ENCODE measurements around the gene PDE1C. TPM values are rescaled to one million over a fixed set of nuclear protein-coding genes. Genes with fewer than 3 reads are reported as not detected.

PDE1C gene
- total and polyA plus RNA-seq, 2 donors (not counting 1 experiment from before 2014, with no cell fraction given), result 0.52 TPM; not detected in 1

DNA sequence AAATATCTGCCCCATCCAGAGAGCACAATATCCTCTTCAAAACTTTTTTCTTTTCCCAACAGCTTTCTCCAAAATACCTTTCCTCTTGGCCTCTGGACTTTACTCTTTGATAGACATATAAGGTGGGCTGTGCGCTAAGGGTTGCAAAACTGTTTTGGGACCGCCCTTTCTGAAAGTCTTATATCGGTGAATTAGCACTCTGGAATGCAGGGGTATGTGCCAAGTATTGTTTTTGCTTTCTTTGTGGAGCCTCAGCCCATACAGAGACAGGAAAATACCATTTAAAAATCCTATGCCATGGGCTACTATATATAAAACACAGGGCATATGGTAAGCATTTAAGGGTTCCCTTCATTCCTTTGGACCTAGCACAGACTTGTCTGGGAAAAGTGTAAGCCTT is 345.5 kb downstream of the PDE1C start:
- no peak overlapping the region for H3K4me3 ChIP-seq (ENCODE audit: control extremely low read depth in 1 of 5, extremely low read depth in 1 of 5, insufficient read depth in 1 of 5, low read depth in 2 of 5, low read length in 4 of 5)
- no peaks in the 10 kb centered on the region for H3K9me3 ChIP-seq (ENCODE audit: control extremely low read depth in 1 of 3, control insufficient read depth in 2 of 3, insufficient read depth in 1 of 3, low read length in 2 of 3)
- ChIA-PET POLR2A (no interaction called here), CTCF (no interaction called here)
- no peak overlapping the region for H3K27ac Mint-ChIP-seq
- H3K4me3 Mint-ChIP-seq, result no peak overlapping the region
- ATAC-seq (ENCODE audit: low read depth) (no peak), DNase-seq (no peak)
- H3K27ac ChIP-seq (ENCODE audit: low read length in 2 of 2), result no peak overlapping the region
- intact Hi-C loops (cut with micrococcal nuclease), result no loop called here
- H3K79me2 ChIP-seq (ENCODE audit: control insufficient read depth, insufficient read depth, low read length), result no peaks in the 10 kb centered on the region
- H3K27me3 Mint-ChIP-seq, result no peaks in the 10 kb centered on the region
- no peak overlapping the region for H3K9ac ChIP-seq (ENCODE audit: low read length)
- H2AFZ ChIP-seq (ENCODE audit: insufficient read depth, low read depth, low read length, poor library complexity, severe bottlenecking), result no peak overlapping the region
- no peaks in the 10 kb centered on the region for H3K4me1 Mint-ChIP-seq
- no peak for TF ChIP-seq EZH2 (IDR thresholded peaks at IDR 0.05; ENCODE audit: borderline replicate concordance, insufficient read depth, low read depth, low read length, poor library complexity, severe bottlenecking)
- TF ChIP-seq, protein P1, sequence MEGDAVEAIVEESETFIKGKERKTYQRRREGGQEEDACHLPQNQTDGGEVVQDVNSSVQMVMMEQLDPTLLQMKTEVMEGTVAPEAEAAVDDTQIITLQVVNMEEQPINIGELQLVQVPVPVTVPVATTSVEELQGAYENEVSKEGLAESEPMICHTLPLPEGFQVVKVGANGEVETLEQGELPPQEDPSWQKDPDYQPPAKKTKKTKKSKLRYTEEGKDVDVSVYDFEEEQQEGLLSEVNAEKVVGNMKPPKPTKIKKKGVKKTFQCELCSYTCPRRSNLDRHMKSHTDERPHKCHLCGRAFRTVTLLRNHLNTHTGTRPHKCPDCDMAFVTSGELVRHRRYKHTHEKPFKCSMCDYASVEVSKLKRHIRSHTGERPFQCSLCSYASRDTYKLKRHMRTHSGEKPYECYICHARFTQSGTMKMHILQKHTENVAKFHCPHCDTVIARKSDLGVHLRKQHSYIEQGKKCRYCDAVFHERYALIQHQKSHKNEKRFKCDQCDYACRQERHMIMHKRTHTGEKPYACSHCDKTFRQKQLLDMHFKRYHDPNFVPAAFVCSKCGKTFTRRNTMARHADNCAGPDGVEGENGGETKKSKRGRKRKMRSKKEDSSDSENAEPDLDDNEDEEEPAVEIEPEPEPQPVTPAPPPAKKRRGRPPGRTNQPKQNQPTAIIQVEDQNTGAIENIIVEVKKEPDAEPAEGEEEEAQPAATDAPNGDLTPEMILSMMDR (IDR thresholded peaks at IDR 0.05), result no peak
- no peak overlapping the region for H3K4me2 ChIP-seq (replicated peaks; ENCODE audit: low read depth, low read length, poor library complexity, severe bottlenecking)
- no CpG with 5 or more reads among the region's 3 CpGs for WGBS (ENCODE audit: insufficient coverage)
- H3K4me1 ChIP-seq (ENCODE audit: control insufficient read depth in 2 of 2, insufficient read depth in 2 of 2, low read length in 2 of 2), result no peaks in the 10 kb centered on the region
- no peaks in the 10 kb centered on the region for H3K27me3 ChIP-seq (replicated peaks in 1 of 4; ENCODE audit: control extremely low read depth in 1 of 4, control insufficient read depth in 3 of 4, insufficient read depth in 4 of 4, low read length in 3 of 4)
- no peaks in the 10 kb centered on the region for H4K20me1 ChIP-seq (ENCODE audit: control insufficient read depth, insufficient read depth, low read length, poor library complexity, severe bottlenecking)
- no peaks in the 10 kb centered on the region for H3K9me3 Mint-ChIP-seq (ENCODE audit: insufficient read depth)
- H3K36me3 ChIP-seq (replicated peaks in 1 of 2; ENCODE audit: control extremely low read depth in 1 of 2, control insufficient read depth in 1 of 2, extremely low read depth in 1 of 2, insufficient read depth in 2 of 2, low read length in 1 of 2), result no peaks in the 10 kb centered on the region

- ATAC-seq (ENCODE audit: low read depth), result no peak
- no peaks in the 10 kb centered on the region for H3K27me3 ChIP-seq (replicated peaks in 1 of 4; ENCODE audit: control extremely low read depth in 1 of 4, control insufficient read depth in 3 of 4, insufficient read depth in 4 of 4, low read length in 3 of 4)
- no peak for DNase-seq
- no peak overlapping the region for H3K4me3 ChIP-seq (ENCODE audit: control extremely low read depth in 1 of 5, extremely low read depth in 1 of 5, insufficient read depth in 1 of 5, low read depth in 2 of 5, low read length in 4 of 5)
- ChIA-PET CTCF (no interaction called here), POLR2A (no interaction called here)
- H4K20me1 ChIP-seq (ENCODE audit: control insufficient read depth, insufficient read depth, low read length, poor library complexity, severe bottlenecking), result no peaks in the 10 kb centered on the region
- Mint-ChIP-seq H3K27me3 (no peaks in the 10 kb centered on the region), H3K27ac (no peak overlapping the region), H3K4me1 (no peaks in the 10 kb centered on the region), H3K4me3 (no peak overlapping the region), H3K9me3 (ENCODE audit: insufficient read depth) (no peaks in the 10 kb centered on the region)
- no peaks in the 10 kb centered on the region for H3K36me3 ChIP-seq (replicated peaks in 1 of 2; ENCODE audit: control extremely low read depth in 1 of 2, control insufficient read depth in 1 of 2, extremely low read depth in 1 of 2, insufficient read depth in 2 of 2, low read length in 1 of 2)
- intact Hi-C loops (cut with micrococcal nuclease), result no loop called here
- H3K4me1 ChIP-seq (ENCODE audit: control insufficient read depth in 2 of 2, insufficient read depth in 2 of 2, low read length in 2 of 2), result no peaks in the 10 kb centered on the region
- no peak overlapping the region for H3K4me2 ChIP-seq (replicated peaks; ENCODE audit: low read depth, low read length, poor library complexity, severe bottlenecking)
- TF ChIP-seq, protein P1 (IDR thresholded peaks at IDR 0.05), result no peak
- TF ChIP-seq EZH2 (IDR thresholded peaks at IDR 0.05; ENCODE audit: borderline replicate concordance, insufficient read depth, low read depth, low read length, poor library complexity, severe bottlenecking), result no peak
- H3K9me3 ChIP-seq (ENCODE audit: control extremely low read depth in 1 of 3, control insufficient read depth in 2 of 3, insufficient read depth in 1 of 3, low read length in 2 of 3), result no peaks in the 10 kb centered on the region
- 100% methylated on average over 1 of the region's 8 CpGs for WGBS (ENCODE audit: insufficient coverage)
- H3K79me2 ChIP-seq (ENCODE audit: control insufficient read depth, insufficient read depth, low read length), result no peaks in the 10 kb centered on the region
- no peak overlapping the region for H3K27ac ChIP-seq (ENCODE audit: low read length in 2 of 2)
- no peak overlapping the region for H3K9ac ChIP-seq (ENCODE audit: low read length)
- H2AFZ ChIP-seq (ENCODE audit: insufficient read depth, low read depth, low read length, poor library complexity, severe bottlenecking), result no peak overlapping the region
Observed at GRCh38 chr7:31720366-31720765, 349.8 kb downstream of the PDE1C start.
